Measurements from ENCODE around the gene PHTF2. TPM values are rescaled to one million over a fixed set of nuclear protein-coding genes. Genes with fewer than 3 reads are reported as not detected.

PHTF2 gene
- total and polyA plus RNA-seq, 12 donors, result 12.8 to 29.1 (median 25.1) TPM

DNA sequence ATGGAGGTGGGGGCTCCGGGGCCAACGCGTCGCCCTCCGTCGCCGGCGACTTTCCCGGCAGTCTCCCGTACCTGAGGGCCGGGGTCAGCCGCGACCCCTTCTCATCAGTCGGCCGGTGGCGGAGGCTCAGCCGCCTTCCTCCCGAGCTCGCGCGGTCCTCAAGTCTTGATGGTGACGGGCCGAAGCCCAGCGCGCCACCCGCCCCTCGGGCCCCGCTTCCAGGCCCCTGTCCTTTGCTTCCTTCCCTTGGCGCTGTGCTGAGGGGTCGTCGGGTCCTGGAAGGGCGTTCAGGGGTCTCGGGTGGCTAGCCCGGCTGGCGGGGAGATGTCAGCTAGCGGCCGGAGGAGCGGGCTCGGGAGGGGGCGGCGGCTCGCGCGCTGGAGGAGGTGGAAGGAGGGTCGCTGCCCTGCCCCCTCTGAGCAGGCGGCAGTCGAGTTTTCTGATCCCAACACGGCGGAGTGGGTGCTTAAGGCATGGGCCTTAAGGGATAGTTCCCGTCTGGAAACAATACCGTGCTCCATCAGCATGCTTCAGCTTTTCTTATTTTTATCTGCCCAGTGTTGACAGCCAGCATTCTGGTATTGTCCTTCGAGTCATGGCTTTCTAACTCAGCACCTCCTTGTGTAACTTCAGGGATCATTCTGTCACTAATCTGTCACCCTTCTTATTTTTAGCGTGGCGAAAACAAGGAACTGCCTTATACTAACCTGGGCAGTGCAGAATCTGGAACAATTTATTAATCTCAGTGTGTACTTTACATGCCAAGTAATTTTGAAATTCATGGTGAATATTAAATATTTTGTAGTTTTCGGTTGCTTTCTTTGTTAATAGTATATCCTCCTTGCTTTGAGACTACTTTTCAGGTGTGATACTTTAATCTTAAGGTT lies 748 bp downstream of the PHTF2 start:
- H3K4me1 ChIP-seq, result peaks cover 7 to 71% (median 38%) of the 10 kb centered on the region in 9 donors
- H3K36me3 ChIP-seq, result peaks cover 0 to 17% (median 0%) of the 10 kb centered on the region in 9 donors
- H3K4me3 ChIP-seq, result peak overlapping the region; percentile 81 to 97 (median 90)
- peak overlapping the region; percentile 75 to 92 (median 86) for H3K27ac ChIP-seq
- peak in 6 of 8 donors; percentile 0 to 36 (median 6) for ATAC-seq
- TF ChIP-seq, protein P1, sequence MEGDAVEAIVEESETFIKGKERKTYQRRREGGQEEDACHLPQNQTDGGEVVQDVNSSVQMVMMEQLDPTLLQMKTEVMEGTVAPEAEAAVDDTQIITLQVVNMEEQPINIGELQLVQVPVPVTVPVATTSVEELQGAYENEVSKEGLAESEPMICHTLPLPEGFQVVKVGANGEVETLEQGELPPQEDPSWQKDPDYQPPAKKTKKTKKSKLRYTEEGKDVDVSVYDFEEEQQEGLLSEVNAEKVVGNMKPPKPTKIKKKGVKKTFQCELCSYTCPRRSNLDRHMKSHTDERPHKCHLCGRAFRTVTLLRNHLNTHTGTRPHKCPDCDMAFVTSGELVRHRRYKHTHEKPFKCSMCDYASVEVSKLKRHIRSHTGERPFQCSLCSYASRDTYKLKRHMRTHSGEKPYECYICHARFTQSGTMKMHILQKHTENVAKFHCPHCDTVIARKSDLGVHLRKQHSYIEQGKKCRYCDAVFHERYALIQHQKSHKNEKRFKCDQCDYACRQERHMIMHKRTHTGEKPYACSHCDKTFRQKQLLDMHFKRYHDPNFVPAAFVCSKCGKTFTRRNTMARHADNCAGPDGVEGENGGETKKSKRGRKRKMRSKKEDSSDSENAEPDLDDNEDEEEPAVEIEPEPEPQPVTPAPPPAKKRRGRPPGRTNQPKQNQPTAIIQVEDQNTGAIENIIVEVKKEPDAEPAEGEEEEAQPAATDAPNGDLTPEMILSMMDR (IDR thresholded peaks at IDR 0.05), result peak in 2 of 9 donors; percentile 6 to 8
- H3K27me3 ChIP-seq, result no peaks in the 10 kb centered on the region
- peak; percentile 26 to 42 for DNase-seq
- intact Hi-C loops (cut with DNase I), result loop anchor here in 2 of 10 donors (10.0 kb wide), 2 partner anchors 105 to 135 kb away; no protein-coding TSS in a partner anchor
- 1% methylated on average over 55 of the region's 55 CpGs for WGBS, 2 donors
- no peaks in the 10 kb centered on the region for H3K9me3 ChIP-seq

- 45 to 50% methylated on average over 4 of the region's 4 CpGs for WGBS, 2 donors
- Histone ChIP-seq H3K9me3 (peaks cover 0 to 3% (median 0%) of the 10 kb centered on the region in 11 donors), H3K27me3 (no peaks in the 10 kb centered on the region), H3K4me1 (peaks cover 7 to 65% (median 38%) of the 10 kb centered on the region in 9 donors), H3K27ac (peak overlapping the region in 6 of 10 donors; percentile 6 to 91 (median 85)), H3K4me3 (peak overlapping the region in 7 of 10 donors; percentile 81 to 95 (median 90)), H3K36me3 (peaks cover 0 to 12% (median 0%) of the 10 kb centered on the region in 9 donors)
- no peak for DNase-seq
- TF ChIP-seq, protein P1 (IDR thresholded peaks at IDR 0.05), result no peak
- no peak for ATAC-seq
- intact Hi-C loops (cut with DNase I), result loop anchor here in 1 of 10 donors (10.0 kb wide), 1 partner anchor 105 kb away; no protein-coding TSS in a partner anchor
Observed at GRCh38 chr7:77800158-77800557, 1.6 kb downstream of the PHTF2 start.

DNA sequence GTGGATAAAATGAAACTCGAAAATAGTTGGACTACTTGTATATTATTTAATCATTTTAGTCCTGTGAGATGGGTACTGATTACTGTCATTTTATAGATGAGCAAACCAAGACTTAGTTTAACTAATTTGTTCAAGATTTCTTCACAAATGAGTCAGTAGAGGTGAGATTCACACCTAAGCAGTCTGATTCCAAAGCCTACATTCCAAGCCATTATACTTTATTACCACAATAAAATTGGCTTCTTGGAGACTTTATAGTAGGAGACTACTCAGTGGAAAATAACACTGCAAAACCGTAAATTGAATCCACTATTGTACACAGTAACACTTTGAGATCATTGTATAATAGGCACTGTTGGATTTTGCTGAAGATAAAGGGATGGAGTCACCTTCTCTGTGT lies 2.2 kb downstream of the PHTF2 start:
- intact Hi-C loops (cut with DNase I), result loop anchor here in 1 of 10 donors (10.0 kb wide), 1 partner anchor 104 kb away; no protein-coding TSS in a partner anchor
- WGBS, 2 donors, result 92 to 98% methylated on average over 2 of the region's 2 CpGs
- TF ChIP-seq, protein P1 (IDR thresholded peaks at IDR 0.05), result no peak
- ATAC-seq (no peak), DNase-seq (no peak)
- no peak overlapping the region for H3K4me3 ChIP-seq
- H3K4me1 ChIP-seq, result peaks cover 7 to 61% (median 38%) of the 10 kb centered on the region in 9 donors
- peaks cover 0 to 8% (median 3%) of the 10 kb centered on the region in 11 donors for H3K9me3 ChIP-seq
- peaks cover 0 to 7% (median 0%) of the 10 kb centered on the region in 9 donors for H3K36me3 ChIP-seq
- no peaks in the 10 kb centered on the region for H3K27me3 ChIP-seq
- peak overlapping the region in 1 of 10 donors; percentile 91 for H3K27ac ChIP-seq
